ENCODE data around the gene PODXL.

GRCh38 chr7:131500357-131500756, 56.1 kb downstream of the PODXL start:
- TF ChIP-seq, protein P1, sequence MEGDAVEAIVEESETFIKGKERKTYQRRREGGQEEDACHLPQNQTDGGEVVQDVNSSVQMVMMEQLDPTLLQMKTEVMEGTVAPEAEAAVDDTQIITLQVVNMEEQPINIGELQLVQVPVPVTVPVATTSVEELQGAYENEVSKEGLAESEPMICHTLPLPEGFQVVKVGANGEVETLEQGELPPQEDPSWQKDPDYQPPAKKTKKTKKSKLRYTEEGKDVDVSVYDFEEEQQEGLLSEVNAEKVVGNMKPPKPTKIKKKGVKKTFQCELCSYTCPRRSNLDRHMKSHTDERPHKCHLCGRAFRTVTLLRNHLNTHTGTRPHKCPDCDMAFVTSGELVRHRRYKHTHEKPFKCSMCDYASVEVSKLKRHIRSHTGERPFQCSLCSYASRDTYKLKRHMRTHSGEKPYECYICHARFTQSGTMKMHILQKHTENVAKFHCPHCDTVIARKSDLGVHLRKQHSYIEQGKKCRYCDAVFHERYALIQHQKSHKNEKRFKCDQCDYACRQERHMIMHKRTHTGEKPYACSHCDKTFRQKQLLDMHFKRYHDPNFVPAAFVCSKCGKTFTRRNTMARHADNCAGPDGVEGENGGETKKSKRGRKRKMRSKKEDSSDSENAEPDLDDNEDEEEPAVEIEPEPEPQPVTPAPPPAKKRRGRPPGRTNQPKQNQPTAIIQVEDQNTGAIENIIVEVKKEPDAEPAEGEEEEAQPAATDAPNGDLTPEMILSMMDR (IDR thresholded peaks at IDR 0.05; ENCODE audit: poor library complexity) = no peak
- no peak for TF ChIP-seq EZH2 (IDR thresholded peaks at IDR 0.05; ENCODE audit: borderline replicate concordance)
- TF ChIP-seq EZH2phosphoT487 (IDR thresholded peaks at IDR 0.05; ENCODE audit: low read depth, severe bottlenecking, unreplicated experiment) = no peak
